Activated CD4-positive, alpha-beta T cell treated with anti-CD3 and anti-CD28 coated beads, Interleukin-2, amount 50 U/mL, for 1 hour (primary cell): ENCODE measurements around the gene SNX30.

Experiments used
- DNase-seq: peaks from one replicate; pipeline ENCODE4 v3.0.0-alpha.2; 2020

Gene SNX30

DNA sequence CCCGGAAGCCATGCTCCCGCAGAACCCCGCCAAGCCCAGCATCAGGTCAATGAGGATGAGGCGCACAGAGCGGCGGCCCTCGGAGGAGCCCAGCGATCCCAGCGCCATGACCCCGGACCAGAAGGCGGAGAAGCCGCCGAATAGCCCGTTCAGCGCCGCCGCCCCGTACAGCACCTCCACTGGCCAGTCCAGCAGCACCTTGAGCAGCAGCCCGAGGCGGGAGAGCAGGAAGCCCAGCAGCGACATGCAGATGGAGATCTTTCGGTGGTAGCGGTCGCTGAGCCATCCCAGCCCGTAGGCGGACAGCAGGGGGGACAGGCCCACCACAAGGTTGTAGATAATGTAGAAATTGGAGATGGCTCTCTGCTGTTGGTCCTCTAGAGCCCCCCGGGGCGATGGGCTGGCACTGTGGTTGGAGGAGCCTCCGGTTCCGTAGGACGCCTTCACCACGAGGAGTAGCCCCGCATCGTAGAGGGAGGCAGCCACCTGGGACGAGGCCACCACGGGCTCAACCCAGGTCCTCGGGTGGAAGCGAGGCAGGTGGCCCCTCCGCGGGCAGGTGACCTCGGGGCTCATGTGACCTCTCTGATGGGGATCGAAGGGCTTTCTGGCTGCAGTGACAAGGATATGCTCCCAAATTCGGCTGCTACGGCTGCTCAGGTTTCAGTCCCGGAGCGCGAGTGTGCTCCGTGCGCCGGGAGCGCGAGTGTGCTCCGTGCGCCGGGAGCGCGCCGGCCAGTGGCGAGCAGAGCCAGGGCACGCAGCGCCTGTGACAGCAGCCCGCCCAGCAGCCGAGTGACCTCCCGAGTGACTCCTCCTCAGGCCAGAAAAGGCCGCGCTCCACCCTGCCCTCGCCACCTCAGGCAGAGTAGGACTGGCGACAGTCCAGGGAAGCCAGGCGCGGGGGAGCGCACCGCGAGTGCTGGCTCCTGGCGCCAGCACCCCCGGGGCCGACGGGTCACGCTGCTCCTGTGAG is 139.8 kb downstream of the SNX30 start, which contains the start of gene SLC46A2:
SLC46A2 (minus strand) TSS at position 771 of the 976 bp plus-strand sequence; CDS start at position 576, 195 bp downstream.
- DNase-seq = no peak

DNA sequence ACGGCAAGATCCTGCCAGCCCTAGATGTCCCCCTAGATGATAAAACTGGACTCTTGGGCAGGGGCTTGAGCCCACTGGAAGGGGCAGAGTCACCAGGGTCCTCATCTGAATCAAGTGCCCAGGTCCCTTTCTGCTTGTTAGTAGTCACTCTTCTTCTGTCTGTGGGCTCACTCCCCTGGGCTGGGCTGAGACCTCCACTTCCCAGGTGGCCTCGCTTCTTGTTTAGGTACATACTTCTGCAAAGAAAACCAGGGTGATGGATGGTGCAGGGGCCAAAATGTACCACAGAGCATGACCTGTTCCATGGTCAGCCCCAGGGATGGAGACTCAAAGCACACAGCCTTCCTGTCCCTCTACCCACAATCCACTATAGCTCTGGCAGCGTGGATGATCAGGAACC is 141.0 kb downstream of the SNX30 start:
- DNase-seq = no peak

DNA sequence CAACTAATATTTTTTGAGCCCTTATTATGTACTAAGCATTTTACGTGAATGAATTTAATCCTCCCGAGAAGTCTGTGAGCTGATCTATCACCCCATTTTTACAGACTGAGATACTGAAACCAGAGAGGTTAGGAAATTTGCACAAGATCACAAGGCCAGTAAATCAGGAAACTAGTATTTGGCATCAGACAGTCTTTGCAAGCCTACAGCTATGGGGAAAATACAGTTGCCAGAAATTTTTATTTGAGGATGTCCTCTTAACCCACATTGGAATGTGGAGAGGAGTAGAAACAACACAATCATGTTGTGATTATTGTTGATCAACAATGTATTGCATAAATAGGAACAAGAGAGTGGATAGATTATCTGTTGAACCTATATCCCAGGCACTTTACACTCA is 142.4 kb downstream of the SNX30 start:
- DNase-seq = no peak

DNA sequence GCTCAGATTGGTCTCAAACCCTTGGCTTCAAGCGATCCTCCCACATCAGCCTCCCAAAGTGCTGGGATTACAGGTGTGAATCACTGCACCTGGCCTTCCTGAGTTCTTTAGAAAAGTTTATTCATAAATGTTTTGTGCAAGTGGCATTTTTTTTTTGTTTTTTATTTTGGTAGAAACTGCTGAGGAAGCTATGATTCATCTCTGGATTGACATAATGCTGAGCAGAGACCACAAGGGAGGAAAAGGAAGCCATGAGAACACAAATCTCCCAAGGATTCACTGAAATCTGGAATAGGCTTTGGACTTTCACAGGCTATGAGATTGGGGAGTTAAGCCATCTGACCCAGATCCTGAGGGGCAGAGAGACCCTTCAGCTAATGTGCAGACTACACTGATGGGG is 143.5 kb downstream of the SNX30 start:
- no peak for DNase-seq

DNA sequence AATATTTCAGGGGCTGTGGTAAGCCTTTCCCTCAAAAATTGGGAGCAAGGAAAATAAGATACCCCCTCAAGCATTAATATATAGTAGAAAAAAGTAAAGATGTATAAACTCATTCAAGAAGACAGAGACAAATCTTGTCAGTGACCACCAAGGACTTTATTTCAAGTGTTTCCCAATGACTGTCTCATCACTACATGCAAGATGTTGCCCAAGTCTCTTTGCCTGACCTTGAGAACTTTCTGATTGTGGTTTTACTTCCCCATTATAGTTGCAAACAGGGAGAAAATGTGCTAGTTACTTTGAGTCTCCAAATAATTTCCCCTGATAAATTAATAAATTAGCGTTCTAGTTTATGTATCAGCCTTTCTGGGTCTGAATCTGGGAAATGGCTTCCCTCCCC is 144.1 kb downstream of the SNX30 start:
- DNase-seq = no peak

DNA sequence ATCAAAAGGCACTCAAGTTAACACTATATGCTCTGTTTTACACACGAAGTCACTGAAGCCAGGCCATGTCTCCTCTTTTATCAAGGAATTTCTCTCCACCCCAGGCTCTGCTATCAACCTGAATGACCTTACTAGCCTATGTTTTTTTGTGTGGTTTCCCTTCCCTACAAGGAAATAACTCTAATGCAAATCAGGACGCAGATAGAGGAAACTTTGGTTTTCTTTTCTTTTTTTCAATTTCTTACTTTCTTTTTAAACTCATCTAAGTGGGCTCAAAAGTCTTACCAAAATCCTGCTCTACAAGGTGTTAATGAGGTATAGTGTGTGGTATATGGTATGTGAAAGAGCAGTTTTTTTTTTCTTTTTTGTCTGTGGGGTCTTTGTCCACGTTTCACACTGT is 145.6 kb downstream of the SNX30 start:
- DNase-seq = no peak

DNA sequence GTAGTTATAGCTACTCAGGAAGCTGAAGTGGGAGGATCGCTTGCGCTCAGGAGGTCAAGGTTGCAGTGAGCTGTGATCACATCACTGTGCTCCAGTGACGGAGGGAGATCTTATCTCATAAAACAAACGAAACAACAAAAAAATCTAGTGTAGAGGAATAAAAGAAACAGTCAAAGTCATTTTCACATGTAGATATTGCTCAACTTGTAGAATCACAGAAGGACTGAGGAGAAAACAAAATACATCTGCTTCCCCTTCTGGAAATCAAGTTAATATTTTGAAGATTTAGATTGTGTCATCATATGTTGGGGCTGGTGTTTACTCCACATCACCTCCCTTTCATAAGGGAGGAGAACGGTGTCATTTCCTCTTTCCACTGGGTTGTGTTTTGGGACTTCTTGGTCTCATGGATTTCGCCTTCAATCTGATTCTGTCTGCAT is 148.3 kb downstream of the SNX30 start:
- DNase-seq = no peak

DNA sequence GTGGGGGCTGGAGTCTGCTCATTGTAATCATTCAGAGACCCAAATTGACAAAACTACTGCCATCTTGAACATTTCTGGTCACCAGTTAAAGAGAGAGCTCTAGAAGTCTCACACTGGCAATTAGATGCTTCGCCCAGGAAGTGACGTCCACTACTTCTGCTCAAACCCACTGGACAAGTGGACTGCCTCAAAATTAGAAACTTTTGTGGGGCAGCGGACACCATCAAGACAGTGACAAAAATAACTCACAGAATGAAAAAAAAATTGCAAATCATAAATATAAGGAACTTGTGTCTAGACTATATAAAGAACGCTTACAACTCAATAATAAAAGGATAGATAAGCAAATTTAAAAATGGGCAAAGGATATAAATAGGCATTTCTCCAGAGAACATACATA is 149.9 kb downstream of the SNX30 start:
- no peak for DNase-seq

DNA sequence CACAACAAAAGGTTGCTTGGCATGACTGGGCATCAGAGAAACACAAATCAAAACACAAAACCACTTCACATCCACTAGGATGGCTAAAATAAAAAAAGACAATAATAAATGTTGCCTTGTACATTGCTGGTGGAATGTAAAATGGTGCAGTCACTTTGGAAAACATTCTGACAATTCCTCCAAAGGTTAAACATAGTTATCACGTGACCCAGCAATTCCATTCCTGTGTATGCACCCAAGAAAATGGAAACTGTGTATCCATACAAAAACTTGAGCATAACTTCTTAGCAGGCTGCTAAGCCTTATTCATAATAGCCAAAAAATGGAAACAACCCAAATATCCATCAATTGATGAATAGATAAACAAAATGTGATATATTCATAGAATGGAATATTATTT is 150.3 kb downstream of the SNX30 start:
- DNase-seq = no peak

DNA sequence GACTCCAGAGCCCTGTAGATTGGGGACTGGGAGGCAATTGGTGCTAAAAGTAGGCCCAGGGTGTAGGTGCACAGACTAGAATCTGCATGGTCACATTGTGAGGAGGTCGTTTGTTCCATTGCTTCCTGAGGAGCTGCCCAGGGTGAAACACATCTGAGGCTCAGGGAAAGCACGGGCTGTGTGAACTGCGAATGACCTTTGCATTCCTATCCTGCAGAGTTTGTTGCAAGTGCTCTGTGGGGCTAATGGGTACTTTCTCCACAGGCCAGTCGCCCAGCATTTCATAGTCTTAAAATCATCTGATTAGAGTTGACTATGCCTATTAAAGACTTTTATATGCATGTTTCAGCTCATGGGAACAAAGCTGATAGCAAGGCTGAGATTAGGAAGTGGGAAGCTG is 154.5 kb downstream of the SNX30 start:
- no peak for DNase-seq

DNA sequence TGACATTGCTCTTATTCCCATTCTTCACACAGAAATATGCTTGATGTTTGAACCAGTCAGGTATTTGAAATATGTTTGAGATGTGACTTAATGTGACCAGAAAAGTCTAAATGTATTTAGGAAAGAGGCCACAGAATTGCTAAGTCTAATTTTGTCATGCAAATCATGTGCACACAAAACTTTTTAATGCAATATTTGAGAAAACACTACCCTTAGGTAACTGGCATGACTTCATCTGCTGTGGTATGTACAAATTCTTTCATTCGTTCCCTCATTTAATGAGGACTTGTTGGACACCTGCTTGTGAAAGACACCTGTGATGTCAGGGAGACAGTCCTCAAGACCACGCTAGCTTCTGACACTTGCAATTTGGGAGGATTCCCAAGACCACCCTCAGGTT is 161.2 kb downstream of the SNX30 start:
- no peak for DNase-seq

DNA sequence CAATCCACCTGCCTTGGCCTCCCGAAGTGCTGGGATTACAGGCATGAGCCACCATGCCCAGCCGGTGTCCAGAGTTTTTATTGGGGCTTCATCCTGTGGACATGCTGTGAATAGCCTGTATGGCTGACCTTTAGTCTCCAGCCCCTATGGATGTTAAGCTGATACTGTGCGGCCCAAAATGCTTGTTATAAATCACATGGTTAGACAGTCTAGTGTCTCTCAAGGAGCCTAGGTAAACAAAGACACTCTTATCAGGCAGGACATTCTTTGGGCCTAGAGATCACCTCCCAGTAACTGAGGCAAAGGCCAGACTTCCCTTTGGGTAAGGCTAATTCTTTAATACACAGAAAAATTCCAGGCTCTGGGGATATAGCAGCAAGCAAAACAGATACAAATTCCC is 162.1 kb downstream of the SNX30 start:
- no peak for DNase-seq

DNA sequence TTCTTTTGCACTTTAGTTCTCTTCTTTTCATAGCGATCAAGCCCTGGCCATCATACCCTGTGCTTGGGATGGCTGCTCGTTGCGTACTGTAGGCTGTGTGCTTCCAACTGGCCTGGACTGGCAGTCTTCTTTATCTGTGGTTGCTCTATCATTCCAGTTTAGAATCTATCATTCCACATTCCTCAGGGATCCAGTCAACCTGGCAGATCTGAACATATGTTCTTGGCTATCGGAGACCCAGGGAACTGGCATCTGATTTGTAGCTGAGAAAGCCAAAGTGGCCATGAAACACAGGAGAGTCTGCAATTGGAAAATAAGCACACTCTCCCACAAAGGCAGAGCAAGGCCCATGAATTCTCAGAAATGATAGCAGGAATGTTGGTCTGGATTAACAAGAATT is 162.8 kb downstream of the SNX30 start:
- no peak for DNase-seq

DNA sequence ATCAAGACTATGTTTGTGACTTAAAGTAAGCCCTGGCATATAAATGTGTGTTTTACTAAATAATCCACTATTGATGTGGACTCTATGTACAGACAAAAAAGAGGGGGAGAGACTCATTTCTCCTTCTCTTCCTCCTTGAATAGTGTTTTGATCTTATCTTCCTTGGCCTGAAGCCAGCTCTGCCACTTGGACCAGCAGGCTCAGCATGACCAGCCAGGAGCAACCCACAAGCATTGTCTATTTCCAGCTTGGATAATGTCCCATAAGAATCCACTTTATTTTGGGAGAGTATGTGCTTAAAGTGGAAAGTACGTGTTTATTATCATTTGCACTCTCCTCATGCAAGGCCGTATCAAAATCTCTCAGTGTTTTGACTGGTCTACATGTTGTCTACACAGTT is 164.0 kb downstream of the SNX30 start:
- DNase-seq = no peak

DNA sequence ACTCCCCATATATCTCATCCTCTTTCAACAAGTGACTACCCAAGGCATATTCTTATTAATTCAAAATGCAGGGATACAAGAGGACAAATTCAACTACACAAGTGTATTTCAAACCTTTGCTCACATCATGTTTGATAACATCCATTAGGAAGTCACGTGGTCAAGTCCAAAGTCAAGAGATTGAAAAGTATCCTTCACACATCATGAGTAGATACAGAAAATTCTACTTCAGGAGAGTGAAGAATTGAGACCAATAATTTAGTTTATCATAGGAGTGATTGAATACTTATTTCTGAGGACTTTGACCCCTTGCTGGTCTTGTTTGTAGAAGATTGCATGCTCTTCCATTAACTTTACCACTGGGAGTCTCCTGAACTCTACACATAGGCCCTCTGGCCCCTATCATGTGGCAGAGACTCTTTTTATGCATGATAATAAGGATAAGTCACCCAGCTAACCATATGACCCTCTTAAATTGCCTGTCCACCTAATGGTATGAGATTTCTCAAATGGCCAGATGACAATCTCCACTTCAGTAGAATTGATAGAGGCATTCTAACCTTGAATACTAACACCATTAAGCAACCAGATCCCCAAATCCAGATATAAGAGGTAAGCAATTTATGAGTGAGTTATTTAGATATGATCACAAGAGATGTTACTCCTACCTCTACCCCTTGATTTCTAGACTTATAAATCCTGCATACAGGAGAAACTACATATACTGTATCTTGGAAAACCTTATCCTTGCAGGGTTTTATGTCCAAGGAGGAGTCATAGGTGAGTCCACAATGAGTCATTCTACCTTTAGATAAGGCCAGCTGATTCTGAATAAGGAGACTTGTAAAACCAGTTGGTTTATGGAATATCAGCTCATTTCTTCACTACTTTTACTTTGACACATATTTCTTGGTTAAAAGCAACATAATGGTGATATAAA is 166.8 kb downstream of the SNX30 start:
- DNase-seq = no peak

DNA sequence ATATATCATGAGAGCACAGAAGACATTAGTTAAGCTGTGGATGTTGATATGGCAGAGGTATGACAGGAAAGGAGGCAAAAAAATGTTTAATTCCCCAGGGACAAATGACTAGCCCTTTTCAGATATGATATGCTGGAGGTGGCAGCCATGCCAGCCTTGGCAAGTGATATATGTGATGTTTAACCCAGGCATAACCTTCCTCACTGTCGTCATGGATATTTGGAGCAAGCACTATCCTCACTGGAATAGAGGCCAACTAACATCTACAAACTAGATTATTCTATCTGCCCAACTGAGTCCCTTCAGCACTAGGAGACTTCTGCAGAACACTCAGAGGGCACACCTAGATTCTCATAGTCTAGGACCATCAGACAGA is 167.4 kb downstream of the SNX30 start:
- no peak for DNase-seq

DNA sequence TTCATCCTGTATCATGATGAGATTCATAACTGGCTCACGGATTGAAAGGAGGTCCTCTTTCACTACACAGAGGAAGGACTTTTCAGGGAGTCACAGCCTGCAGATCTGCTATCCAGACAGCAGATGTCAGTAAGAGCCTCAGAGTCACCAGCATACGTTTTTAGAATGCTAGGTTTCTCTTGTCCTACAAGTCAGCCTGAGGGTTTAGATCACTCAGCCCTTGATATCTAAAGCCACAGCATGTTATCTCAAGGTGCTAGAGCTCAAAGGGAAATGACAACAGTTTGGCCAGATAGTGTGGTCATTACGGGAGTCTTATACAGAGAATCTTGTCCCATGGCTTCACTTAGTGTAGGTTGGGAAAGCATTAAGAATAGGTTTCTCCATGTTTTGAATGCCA is 171.0 kb downstream of the SNX30 start:
- DNase-seq = no peak
